ENCODE results near the gene POC1B. TPM values are rescaled to one million over a fixed set of nuclear protein-coding genes. Genes with fewer than 3 reads are reported as not detected.

POC1B gene
- total and polyA plus RNA-seq, 2 donors (not counting 3 experiments of a cell fraction or from before 2014, with no cell fraction given) = 7.1 to 18.2 TPM

DNA sequence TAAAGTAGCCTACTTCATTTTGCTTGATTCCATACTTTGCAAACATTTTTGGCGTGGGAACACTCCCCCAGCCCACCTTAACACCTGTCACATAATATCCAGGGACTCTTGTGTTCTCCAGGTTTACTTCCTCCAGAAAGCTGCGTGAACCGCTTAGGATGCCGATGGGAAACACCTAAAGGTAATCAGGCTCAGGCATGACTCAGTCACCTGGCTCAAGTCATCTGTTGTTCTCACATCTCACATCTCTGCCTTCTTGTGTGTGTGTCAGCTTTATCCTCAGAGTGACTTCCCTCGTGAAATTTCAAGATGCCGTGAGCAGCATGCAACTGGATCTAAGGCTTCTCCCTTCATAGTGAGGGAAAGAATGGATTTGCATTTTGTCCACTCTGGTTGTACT, 125.4 kb downstream of the POC1B start:
- CTCF ChIA-PET = interaction anchor here (0.6 to 0.7 kb wide), 2 partner anchors 11 to 13 kb away, joined by 3 read pairs; no protein-coding TSS in a partner anchor
- FAIRE-seq = no peak
- H3K4me1 ChIP-seq (ENCODE audit: control insufficient read depth, extremely low read depth, insufficient read depth, low read length) = peaks cover 4% of the 10 kb centered on the region
- H3K4me2 ChIP-seq (ENCODE audit: insufficient read depth, low read length) = no peak overlapping the region
- DNase-seq (ENCODE audit: low read depth, low spot score) = no peak
- no peak overlapping the region for H2AFZ ChIP-seq (ENCODE audit: low read depth, low read length)
- no peaks in the 10 kb centered on the region for H3K36me3 ChIP-seq (ENCODE audit: control insufficient read depth in 2 of 2, extremely low read depth in 1 of 2, insufficient read depth in 2 of 2, low read length in 2 of 2)
- H3K4me3 ChIP-seq (replicated peaks in 1 of 3; ENCODE audit: insufficient read depth in 1 of 3, low read depth in 1 of 3, low read length in 3 of 3) = no peak overlapping the region
- POLR2A ChIA-PET = no interaction called here
- no peaks in the 10 kb centered on the region for H3K9me1 ChIP-seq (replicated peaks; ENCODE audit: control insufficient read depth, extremely low read depth, insufficient read depth, low read length)
- H3K27me3 ChIP-seq (ENCODE audit: control insufficient read depth in 2 of 2, insufficient read depth in 2 of 2, low read length in 2 of 2) = no peaks in the 10 kb centered on the region
- no peak overlapping the region for H3K27ac ChIP-seq (ENCODE audit: insufficient read depth, low read depth, low read length)
- H3K9me3 ChIP-seq (replicated peaks; ENCODE audit: control insufficient read depth, insufficient read depth, low read length) = no peaks in the 10 kb centered on the region
- no peaks in the 10 kb centered on the region for H3K79me2 ChIP-seq (ENCODE audit: control insufficient read depth, insufficient read depth, low read length)
- TF ChIP-seq FOS (IDR thresholded peaks at IDR 0.05; ENCODE audit: borderline replicate concordance, insufficient read depth, low read length) (no peak), POLR2A (IDR thresholded peaks at IDR 0.05; ENCODE audit: low read depth, low read length) (no peak), EZH2 (IDR thresholded peaks at IDR 0.05; ENCODE audit: borderline replicate concordance, low read depth, low read length, severe bottlenecking) (no peak), GATA2 (IDR thresholded peaks at IDR 0.05; ENCODE audit: insufficient read depth, insufficient read length, low read depth, low read length) (no peak), JUN (IDR thresholded peaks at IDR 0.05; ENCODE audit: borderline replicate concordance, insufficient read depth, insufficient read length, low read depth) (no peak)
- no peak overlapping the region for H3K9ac ChIP-seq (replicated peaks; ENCODE audit: extremely low read depth, insufficient read depth, low read length)
- H4K20me1 ChIP-seq (replicated peaks; ENCODE audit: control insufficient read depth, extremely low read depth, insufficient read depth, low read length) = no peaks in the 10 kb centered on the region
- intact Hi-C loops (cut with micrococcal nuclease) = no loop called here
- no TSS peak for BruUV-seq (replicated peaks)
- dilution Hi-C loops (cut with MboI; ENCODE audit: extremely low pct_ligation_motif_present, low sequenced_read_pairs) = no loop called here

DNA sequence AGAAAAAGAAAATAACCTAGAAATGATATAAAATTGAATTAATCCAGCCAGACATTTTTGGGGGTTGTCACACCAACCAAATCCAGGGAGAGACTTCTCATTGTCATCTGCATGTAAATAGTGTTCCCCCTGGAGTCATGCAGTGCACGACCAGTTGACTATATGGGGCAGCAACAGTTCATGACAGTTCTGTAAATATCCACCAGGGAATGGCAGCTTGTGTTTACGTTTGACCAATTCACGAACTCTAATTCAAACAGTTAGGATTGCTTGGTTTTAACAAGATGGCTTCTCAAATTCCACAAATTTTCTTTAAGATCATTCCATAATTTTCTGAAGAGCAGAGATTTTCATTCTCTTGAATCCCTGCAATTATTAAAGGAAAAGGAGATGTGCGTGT, 130.1 kb downstream of the POC1B start:
- H4K20me1 ChIP-seq (replicated peaks; ENCODE audit: control insufficient read depth, extremely low read depth, insufficient read depth, low read length) = no peaks in the 10 kb centered on the region
- H3K9me3 ChIP-seq (replicated peaks; ENCODE audit: control insufficient read depth, insufficient read depth, low read length) = no peaks in the 10 kb centered on the region
- FAIRE-seq (no peak), DNase-seq (ENCODE audit: low read depth, low spot score) (no peak)
- ChIA-PET POLR2A (no interaction called here), CTCF (interaction anchor here (1.3 to 1.5 kb wide), 2 partner anchors 12 to 13 kb away, joined by 3 to 4 read pairs; no protein-coding TSS in a partner anchor)
- peaks cover 17% of the 10 kb centered on the region for H3K4me1 ChIP-seq (ENCODE audit: control insufficient read depth, extremely low read depth, insufficient read depth, low read length)
- no peaks in the 10 kb centered on the region for H3K79me2 ChIP-seq (ENCODE audit: control insufficient read depth, insufficient read depth, low read length)
- no peak overlapping the region for H3K27ac ChIP-seq (ENCODE audit: insufficient read depth, low read depth, low read length)
- BruUV-seq (replicated peaks) = no TSS peak
- H3K4me2 ChIP-seq (ENCODE audit: insufficient read depth, low read length) = no peak overlapping the region
- TF ChIP-seq POLR2A (IDR thresholded peaks at IDR 0.05; ENCODE audit: low read depth, low read length) = no peak
- TF ChIP-seq JUN (IDR thresholded peaks at IDR 0.05; ENCODE audit: borderline replicate concordance, insufficient read depth, insufficient read length, low read depth) = no peak
- no peak for TF ChIP-seq POLR2AphosphoS5 (IDR thresholded peaks at IDR 0.05; ENCODE audit: insufficient read depth, low read depth, low read length)
- H2AFZ ChIP-seq (ENCODE audit: low read depth, low read length) = no peak overlapping the region
- no peaks in the 10 kb centered on the region for H3K27me3 ChIP-seq (ENCODE audit: control insufficient read depth in 2 of 2, insufficient read depth in 2 of 2, low read length in 2 of 2)
- dilution Hi-C loops (cut with MboI; ENCODE audit: extremely low pct_ligation_motif_present, low sequenced_read_pairs) (no loop called here), intact Hi-C loops (cut with micrococcal nuclease) (no loop called here)
- no peaks in the 10 kb centered on the region for H3K9me1 ChIP-seq (replicated peaks; ENCODE audit: control insufficient read depth, extremely low read depth, insufficient read depth, low read length)
- no peak overlapping the region for H3K4me3 ChIP-seq (replicated peaks in 1 of 3; ENCODE audit: insufficient read depth in 1 of 3, low read depth in 1 of 3, low read length in 3 of 3)
- H3K9ac ChIP-seq (replicated peaks; ENCODE audit: extremely low read depth, insufficient read depth, low read length) = no peak overlapping the region
- H3K36me3 ChIP-seq (ENCODE audit: control insufficient read depth in 2 of 2, extremely low read depth in 1 of 2, insufficient read depth in 2 of 2, low read length in 2 of 2) = no peaks in the 10 kb centered on the region

All from endothelial cell of umbilical vein (primary cell).